Duodenal mucosa (tissue), 2 donors: ENCODE measurements around the gene TTC27.
"Not testable (repeated sequence)": the region's sequence is repeated elsewhere in the genome, so short reads cannot be mapped to it uniquely, and the experiment has no call there.

Source experiments
- H3K27ac ChIP-seq: one replicate; pipeline ENCODE4 v1.7.0; 2013; ENCODE audit warnings: low read depth, low read length
- H3K27me3 ChIP-seq, 2 donors: one replicate each; pipeline ENCODE4 v1.7.0; 2013; ENCODE audit warnings: low read length in 2 of 2, control low read depth in 1 of 2; ENCODE audit not compliant: insufficient read depth in 2 of 2, control insufficient read depth in 1 of 2
- H3K36me3 ChIP-seq, 2 donors: one replicate each; pipeline ENCODE4 v1.7.0; 2013; ENCODE audit warnings: low read length in 2 of 2, control low read depth in 1 of 2; ENCODE audit not compliant: insufficient read depth in 2 of 2, control insufficient read depth in 1 of 2
- H3K4me1 ChIP-seq, 2 donors: one replicate each; pipeline ENCODE4 v1.7.0; 2013; ENCODE audit warnings: low read length in 2 of 2, control low read depth in 1 of 2; ENCODE audit not compliant: insufficient read depth in 2 of 2, control insufficient read depth in 1 of 2
- H3K4me3 ChIP-seq, 2 donors: one replicate each; pipeline ENCODE4 v1.7.0; 2013; ENCODE audit warnings: low read length in 2 of 2, low read depth in 1 of 2
- H3K9ac ChIP-seq, 2 donors: one replicate each; pipeline ENCODE4 v1.7.0; 2013; ENCODE audit warnings: low read length in 2 of 2, low read depth in 1 of 2
- H3K9me3 ChIP-seq, 2 donors: one replicate each; pipeline ENCODE4 v1.7.0; 2013; ENCODE audit warnings: low read length in 2 of 2, control low read depth in 1 of 2; ENCODE audit not compliant: control insufficient read depth in 1 of 2

Gene TTC27

DNA sequence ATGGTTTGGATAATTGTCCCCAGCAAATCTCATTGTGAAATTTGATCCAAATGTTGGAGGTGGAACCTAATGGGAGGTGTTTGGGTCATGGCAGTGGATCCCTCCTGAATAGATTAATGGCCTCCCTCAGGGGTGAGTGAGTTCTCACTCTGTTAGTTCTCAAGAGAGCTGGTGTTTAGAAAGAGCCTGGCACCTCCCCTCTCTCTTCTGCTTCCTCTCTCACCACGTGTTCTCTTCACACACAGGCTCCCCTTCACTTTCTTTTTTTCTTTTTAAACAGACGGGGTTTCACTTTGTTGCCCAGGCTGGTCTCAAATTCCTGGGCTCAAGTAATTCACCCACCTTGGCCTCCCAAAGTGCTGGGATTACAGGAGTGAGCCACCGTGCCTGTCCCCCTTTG lies 207.3 kb downstream of the TTC27 start:
- no peaks in the 10 kb centered on the region for H3K9me3 ChIP-seq
- H3K27me3 ChIP-seq, result peaks cover 0 to 5% of the 10 kb centered on the region in 2 donors
- no peaks in the 10 kb centered on the region for H3K36me3 ChIP-seq
- H3K4me1 ChIP-seq, result no peaks in the 10 kb centered on the region
- no peak overlapping the region for H3K9ac ChIP-seq
- no peak overlapping the region for H3K4me3 ChIP-seq
- no peak overlapping the region for H3K27ac ChIP-seq

DNA sequence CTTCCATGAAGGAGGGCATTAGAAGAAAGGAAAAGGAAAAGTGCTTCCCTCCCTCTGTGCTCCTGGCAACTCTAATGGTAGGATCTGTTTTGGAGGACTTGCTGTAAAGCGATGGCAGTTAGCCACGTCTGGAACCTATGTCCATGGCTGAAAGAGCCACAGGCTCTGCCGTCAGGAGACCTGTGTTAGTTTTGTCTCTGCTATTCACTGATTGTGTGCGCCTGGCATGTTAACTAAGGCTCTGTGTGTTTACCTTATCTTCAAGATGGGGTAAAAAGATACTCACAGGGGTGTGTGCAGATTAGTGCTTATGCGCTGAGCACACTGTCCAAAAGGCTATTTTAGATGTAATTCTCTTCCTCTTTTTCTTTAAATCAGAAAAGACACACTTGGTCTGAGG lies 209.1 kb downstream of the TTC27 start:
- Histone ChIP-seq H3K4me1 (no peaks in the 10 kb centered on the region), H3K27ac (no peak overlapping the region)

DNA sequence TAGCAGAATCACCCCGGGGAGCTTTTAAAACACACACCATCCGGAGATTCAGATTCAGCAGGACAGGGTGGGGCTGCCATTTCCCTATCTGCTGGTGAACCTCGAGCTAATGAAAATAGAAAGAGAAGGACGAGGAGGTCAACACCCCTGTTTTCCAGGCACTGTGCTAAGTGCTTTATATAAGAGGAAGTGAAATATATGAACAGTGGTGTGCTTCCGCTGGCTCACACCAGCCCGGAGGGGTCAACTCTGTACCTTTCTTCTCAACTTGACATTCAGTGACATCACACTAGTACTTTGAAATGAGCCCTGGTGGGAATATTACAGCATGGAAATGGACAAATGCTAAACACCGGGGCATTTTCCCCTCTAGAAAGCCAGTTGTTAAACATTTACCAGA lies 210.6 kb downstream of the TTC27 start:
- Histone ChIP-seq H3K4me3 (no peak overlapping the region), H3K36me3 (no peaks in the 10 kb centered on the region), H3K27me3 (peaks cover 0 to 5% of the 10 kb centered on the region in 2 donors), H3K4me1 (no peaks in the 10 kb centered on the region), H3K9me3 (no peaks in the 10 kb centered on the region), H3K9ac (no peak overlapping the region), H3K27ac (no peak overlapping the region)

More for the DNA sequence above, 209.1 kb downstream of the TTC27 start:
- Histone ChIP-seq H3K9me3 (no peaks in the 10 kb centered on the region), H3K27me3 (peaks cover 0 to 5% of the 10 kb centered on the region in 2 donors), H3K4me3 (no peak overlapping the region), H3K36me3 (no peaks in the 10 kb centered on the region), H3K9ac (no peak overlapping the region)

DNA sequence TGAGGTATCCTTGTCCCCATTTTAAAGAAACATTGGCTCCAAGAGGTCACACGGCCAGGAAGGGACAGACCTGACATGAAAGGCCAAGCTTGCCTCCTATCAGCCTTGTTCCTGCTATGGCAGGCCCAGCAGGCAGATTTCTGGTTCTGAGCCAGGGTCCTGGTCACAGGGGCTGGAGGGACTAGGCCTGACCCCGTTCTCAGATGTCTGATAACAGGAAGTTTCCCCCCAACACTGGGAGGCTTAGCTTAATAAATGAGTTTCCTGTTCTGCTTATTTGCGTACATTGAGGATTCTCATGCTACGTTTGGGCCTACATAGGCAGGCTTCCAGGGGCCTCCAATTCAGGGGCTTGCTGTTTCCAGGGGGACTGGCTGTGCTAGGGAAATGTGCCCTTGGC lies 211.1 kb downstream of the TTC27 start:
- Histone ChIP-seq H3K27me3 (peaks cover 0 to 5% of the 10 kb centered on the region in 2 donors), H3K4me3 (no peak overlapping the region), H3K27ac (no peak overlapping the region), H3K9me3 (no peaks in the 10 kb centered on the region), H3K36me3 (no peaks in the 10 kb centered on the region), H3K9ac (no peak overlapping the region), H3K4me1 (no peaks in the 10 kb centered on the region)

DNA sequence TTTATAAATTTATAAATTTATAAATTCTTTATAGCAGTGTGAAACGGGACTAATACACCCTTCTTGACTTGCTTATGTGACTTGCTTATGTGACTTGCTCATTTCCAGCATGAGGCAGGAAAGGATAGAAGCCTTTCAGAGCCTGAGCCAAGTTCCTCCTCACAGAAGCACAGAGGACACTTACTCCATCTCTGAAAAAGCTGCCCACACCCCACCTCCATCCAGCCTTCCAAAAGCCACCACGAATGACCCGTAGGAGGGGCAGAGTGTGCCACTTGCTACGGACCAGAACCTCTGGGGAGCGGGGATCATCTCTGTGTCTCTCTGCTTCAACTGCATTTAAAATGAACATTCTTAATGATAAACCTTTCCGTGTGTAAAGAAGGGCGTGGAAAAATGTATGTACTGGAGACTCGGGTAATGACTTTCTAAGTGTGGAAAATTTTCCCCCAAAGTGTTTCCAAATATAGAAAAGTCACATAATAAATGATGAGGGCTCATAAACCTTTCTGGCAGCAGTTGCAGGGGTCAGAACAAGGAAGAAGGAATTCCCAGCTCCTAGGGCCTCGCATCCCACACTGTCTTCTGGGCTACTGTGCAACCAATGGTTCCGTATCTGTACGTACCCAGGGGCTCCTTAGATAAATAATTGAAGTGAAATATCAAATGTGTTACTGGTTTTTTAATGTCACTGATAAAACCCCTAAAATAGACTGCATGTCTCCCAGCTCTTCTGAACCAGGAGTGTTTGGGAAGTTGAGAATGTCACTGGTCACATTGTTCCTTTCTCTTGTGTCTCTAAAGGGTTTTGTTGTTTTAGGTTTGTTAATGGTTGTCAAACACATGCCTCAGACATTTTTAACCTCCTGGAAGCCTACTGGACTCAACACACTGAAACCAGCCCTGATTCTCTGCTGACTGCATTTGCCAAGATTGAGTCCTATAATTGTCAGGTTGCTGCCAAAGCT lies 214.4 kb downstream of the TTC27 start:
- Histone ChIP-seq H3K36me3 (no peaks in the 10 kb centered on the region), H3K27ac (no peak overlapping the region), H3K4me1 (no peaks in the 10 kb centered on the region), H3K27me3 (no peaks in the 10 kb centered on the region), H3K9me3 (no peaks in the 10 kb centered on the region), H3K4me3 (no peak overlapping the region), H3K9ac (no peak overlapping the region)

DNA sequence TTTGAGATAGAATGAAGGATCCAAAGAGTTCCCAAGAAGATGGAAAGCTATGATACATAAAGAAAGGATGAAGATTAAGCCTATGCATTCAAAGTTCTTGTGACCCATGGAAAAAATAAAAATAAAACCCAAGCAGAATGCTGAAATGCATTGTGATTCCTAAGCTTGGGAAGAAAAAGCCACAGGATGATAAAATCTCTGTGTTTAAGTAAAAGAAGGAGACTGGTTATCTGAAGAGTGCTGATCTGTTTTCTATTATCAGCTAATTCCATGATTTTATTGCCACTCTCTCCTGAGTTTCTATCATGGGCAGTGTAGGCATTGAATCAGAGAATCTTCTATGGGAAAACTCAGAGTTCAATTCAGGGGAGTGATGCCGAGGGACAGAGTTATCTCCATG lies 215.8 kb downstream of the TTC27 start:
- no peaks in the 10 kb centered on the region for H3K9me3 ChIP-seq
- H3K4me3 ChIP-seq, result no peak overlapping the region
- no peak overlapping the region for H3K9ac ChIP-seq
- no peaks in the 10 kb centered on the region for H3K27me3 ChIP-seq
- H3K36me3 ChIP-seq, result no peaks in the 10 kb centered on the region
- H3K27ac ChIP-seq, result no peak overlapping the region
- no peaks in the 10 kb centered on the region for H3K4me1 ChIP-seq

DNA sequence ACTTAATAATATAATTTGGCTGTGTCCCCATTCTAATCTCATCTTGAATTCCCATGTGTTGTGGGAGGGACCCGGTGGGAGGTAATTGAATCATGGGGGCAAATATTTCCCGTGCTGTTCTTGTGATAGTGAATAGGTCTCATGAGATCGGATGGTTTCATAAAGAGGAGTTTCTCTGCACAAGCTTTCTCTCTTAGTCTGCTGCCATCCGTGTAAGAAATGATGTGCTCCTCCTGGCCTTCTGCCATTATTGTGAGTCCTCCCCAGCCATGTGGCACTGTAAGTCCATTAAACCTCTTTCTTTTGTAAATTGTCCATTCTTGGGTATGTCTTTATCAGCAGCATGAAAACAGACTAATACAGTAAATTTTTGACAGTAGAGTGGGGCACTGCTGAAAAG lies 216.4 kb downstream of the TTC27 start:
- no peak overlapping the region for H3K27ac ChIP-seq
- H3K4me3 ChIP-seq, result no peak overlapping the region
- no peaks in the 10 kb centered on the region for H3K9me3 ChIP-seq
- H3K36me3 ChIP-seq, result no peaks in the 10 kb centered on the region
- no peaks in the 10 kb centered on the region for H3K27me3 ChIP-seq
- no peaks in the 10 kb centered on the region for H3K4me1 ChIP-seq
- no peak overlapping the region for H3K9ac ChIP-seq

DNA sequence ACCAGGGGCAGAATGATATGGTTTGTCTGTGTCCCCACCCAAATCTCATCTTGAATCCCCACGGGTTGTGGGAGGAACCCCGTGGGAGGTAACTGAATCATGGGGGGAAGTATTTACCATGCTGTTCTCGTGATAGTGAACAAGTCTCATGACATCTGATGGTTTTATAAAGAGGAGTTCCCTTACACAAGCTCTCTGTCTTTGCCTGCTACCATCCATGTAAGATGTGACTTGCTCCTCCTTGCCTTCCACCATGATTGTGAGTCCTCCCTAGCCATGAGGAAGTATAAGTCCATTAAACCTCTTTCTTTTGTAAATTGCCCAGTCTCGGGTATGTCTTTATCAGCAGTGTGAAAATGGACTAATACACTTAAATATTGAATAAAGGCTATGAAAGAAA lies 218.4 kb downstream of the TTC27 start:
- H3K4me3 ChIP-seq, H3K27me3 ChIP-seq, H3K9ac ChIP-seq, H3K36me3 ChIP-seq, H3K9me3 ChIP-seq, H3K27ac ChIP-seq, H3K4me1 ChIP-seq: not testable (repeated sequence)

DNA sequence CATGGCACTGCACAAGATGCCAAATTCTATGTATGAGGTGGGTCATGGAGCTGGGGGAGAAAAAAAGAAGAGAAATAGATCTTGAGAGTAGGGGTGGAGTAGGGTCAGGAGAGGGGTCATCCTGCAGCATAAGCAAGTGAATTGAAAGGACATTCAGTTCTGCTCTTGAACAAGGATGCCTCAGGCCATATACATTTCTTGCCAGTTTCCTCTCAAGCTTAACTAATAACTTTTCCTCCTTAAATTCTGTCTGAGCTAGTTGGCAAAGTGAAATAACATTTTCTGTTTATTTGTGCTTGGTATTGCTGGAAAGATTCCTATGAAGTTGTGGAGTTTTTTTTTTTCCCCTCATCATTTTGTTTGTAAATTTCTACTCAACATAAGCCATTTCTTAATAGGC lies 219.9 kb downstream of the TTC27 start:
- Histone ChIP-seq H3K27ac (no peak overlapping the region), H3K4me1 (no peaks in the 10 kb centered on the region), H3K36me3 (no peaks in the 10 kb centered on the region), H3K27me3 (no peaks in the 10 kb centered on the region), H3K9ac (no peak overlapping the region), H3K4me3 (no peak overlapping the region), H3K9me3 (no peaks in the 10 kb centered on the region)

DNA sequence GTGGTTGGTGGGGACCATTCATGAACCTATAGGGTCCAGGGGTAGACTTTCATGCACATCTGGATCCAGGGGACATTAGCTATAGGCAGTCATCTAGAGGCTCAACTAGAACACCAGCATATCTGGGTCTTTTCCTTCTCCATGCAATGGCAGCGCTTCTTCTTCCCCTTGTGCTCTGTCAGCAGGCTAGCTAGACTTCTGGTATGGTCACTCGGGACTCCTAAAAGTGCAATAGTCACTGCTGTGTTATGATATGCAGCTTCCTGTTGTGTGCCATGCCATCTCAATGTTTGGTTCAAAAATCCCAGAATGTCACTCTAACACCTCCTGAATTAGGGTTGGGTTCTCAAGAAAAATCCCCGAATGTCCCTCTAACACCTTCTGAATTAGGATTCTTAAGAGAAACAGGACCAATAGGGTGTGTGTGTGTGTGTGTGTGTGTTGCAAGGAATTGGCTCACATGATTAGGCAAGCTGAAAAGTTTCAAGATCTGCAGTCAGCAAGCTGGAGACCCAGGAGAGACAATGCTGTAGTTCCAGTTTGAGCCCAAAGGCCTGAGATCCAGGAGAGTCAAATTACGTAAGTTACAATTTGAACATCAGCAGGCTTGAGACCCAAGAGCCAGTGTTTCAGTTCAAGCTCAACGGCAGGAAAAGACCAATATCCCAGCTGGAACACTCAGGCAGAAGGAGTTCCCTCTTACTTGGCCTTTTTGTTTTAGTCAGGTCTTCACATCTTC lies 221.8 kb downstream of the TTC27 start:
- Histone ChIP-seq H3K4me1 (no peaks in the 10 kb centered on the region), H3K27ac (no peak overlapping the region), H3K9ac (no peak overlapping the region), H3K9me3 (no peaks in the 10 kb centered on the region), H3K27me3 (no peaks in the 10 kb centered on the region), H3K36me3 (no peaks in the 10 kb centered on the region), H3K4me3 (no peak overlapping the region)
